GM20000 (cell line): ENCODE measurements around the gene CISD2.
A peak's percentile ranks its signal among the peaks of the same experiment; 100 is the strongest.

Source experiments
- DNase-seq: peaks from one replicate; pipeline ENCODE4 v3.0.0; 2012; ENCODE audit warnings: low spot score
- TF ChIP-seq, protein P1 (sequence below): IDR thresholded peaks from 2 replicates; pipeline ENCODE4 v1.5.1; 2012; ENCODE audit warnings: mild to moderate bottlenecking, control low read depth; ENCODE audit errors: extremely low read depth, missing control alignments

Gene CISD2

DNA sequence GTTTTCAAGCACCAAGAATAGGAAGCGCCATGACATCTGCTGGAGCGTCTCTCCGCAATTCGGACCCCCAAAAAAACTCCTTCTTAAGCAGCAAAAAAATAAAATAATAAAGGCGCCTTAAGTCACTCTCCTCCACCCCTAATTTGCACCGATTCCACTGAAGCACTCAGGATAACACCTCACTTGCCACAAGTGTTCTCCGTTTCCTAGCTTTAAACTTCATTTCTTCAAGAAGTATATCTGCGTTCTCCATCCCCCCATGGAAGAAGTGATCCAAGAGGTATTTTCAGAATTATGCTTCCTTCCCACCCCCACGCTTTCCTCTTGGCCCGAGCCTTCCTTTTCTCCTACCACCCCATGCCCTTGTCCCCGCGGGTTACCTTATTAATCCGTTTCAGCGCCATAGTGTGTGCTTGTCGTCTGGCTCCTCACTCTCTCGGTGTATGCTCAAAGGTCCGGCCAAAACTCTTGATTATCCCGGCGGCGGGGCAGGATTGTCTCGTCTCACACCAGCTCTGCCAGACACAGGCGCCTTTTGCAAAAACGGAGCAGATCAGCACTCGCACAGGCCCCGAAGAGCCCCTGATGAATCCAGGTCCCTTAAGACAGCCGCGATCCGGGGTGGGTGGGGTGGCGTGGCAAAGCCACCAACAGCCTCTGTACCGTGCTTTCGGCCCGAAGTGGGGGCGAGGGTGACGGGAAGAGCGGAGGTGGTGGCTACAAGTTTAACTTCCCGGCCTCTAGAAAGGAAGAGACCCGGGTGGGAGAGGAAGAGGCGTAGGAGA is 42.5 kb upstream of the CISD2 start:
- no peak for DNase-seq
- TF ChIP-seq, protein P1, sequence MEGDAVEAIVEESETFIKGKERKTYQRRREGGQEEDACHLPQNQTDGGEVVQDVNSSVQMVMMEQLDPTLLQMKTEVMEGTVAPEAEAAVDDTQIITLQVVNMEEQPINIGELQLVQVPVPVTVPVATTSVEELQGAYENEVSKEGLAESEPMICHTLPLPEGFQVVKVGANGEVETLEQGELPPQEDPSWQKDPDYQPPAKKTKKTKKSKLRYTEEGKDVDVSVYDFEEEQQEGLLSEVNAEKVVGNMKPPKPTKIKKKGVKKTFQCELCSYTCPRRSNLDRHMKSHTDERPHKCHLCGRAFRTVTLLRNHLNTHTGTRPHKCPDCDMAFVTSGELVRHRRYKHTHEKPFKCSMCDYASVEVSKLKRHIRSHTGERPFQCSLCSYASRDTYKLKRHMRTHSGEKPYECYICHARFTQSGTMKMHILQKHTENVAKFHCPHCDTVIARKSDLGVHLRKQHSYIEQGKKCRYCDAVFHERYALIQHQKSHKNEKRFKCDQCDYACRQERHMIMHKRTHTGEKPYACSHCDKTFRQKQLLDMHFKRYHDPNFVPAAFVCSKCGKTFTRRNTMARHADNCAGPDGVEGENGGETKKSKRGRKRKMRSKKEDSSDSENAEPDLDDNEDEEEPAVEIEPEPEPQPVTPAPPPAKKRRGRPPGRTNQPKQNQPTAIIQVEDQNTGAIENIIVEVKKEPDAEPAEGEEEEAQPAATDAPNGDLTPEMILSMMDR = no peak

DNA sequence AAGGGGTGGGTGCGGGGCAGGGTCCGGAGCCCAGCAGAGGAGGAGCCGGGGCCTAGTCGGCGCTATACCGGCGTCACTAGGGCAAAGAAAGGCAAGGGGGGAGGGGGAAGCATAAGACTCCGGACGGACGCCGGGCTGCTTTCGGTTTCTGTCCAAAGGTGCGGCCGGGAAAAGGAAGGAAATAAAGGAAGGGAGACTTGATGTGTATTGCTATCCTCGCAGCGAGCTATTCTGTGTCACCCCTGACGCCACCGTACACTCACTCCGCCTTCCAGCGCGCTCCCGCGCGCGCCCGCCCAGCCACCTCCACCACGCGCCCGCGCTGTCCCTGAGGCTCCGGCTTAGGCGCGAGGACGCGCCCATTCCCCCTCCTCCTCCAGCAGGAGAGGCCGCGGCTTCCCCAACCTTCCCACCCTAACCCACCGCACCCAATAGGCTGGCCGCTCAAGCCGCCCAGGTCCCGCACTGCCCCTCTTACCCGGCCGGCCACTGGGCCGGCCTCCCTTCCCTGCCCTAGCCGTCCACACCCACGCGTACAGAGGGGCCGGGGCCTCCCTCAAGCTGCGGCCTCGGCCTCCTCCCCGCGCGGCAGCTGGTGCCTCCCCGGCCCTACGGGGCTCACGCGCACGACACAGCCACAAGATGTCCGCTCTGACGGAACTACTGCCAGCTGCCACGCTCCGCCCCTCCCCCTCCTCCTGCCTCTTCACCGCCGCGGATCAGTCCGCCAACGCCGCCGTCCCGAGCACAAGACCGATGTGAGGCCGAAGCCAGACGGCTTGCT is 41.7 kb upstream of the CISD2 start, which contains the start of gene UBE2D3:
TSS of gene UBE2D3 (minus strand) at position 662 of the 784 bp plus-strand sequence. CDS start 1,043 bp downstream, outside the sequence.
- TF ChIP-seq, protein P1 = peak; percentile 5
- DNase-seq = peak; percentile 77

DNA sequence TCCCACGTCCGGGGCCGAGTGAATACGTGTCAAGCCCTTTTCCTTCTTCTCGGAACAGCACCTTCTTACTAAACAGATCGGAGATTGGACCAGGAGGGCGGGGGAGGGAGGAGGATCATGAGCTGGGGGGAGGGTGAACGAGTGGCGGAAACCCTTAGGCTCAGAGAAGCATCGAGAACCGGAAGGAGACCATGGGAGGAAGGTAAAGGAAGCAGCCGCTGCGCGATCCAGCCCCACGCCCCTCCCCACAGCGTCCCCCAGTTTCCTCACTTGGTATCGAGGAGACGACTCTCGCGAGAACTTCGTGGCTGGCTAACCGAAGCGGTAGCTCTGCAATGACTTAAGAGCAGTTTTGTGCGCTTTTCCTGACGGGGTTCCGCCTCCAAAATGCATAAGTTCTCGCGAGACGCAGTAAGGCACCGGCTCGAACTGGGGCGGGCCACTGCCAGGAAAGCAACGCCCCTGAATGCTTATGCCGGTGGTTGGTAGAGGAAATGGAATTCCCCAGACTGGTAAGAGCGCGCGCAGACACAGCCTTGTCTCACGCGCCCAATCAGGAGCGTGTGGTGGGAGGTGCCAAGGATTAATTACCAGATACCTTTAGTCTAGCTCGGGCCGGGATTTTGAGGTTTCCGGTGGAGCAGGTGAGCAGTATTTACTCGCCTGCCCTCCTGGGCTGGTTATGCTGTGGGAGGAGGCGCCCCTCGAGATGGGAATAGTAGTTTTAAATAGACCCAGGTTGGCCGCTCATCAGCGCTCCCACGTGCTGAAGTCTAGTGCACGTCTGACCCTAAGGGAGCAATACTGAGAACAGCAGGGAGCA is 40.9 kb upstream of the CISD2 start:
- TF ChIP-seq, protein P1 = no peak
- DNase-seq = peak; percentile 86

DNA sequence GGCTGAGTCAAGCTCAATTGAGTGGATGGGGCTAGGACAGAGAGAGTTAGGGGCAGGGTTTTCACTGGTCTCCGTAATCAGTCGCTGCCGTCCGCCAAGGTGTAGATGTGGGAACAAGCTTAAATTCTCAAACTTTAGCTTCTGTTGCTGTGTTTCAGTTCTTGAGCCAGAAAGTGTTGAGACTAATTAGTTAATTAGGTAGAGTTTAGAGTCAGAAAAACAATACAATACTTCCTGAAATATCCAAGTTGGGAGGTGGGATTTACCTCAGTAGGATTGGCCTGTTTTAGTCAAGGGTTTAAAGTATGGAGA is 40.3 kb upstream of the CISD2 start:
- TF ChIP-seq, protein P1 = no peak
- DNase-seq = no peak

DNA sequence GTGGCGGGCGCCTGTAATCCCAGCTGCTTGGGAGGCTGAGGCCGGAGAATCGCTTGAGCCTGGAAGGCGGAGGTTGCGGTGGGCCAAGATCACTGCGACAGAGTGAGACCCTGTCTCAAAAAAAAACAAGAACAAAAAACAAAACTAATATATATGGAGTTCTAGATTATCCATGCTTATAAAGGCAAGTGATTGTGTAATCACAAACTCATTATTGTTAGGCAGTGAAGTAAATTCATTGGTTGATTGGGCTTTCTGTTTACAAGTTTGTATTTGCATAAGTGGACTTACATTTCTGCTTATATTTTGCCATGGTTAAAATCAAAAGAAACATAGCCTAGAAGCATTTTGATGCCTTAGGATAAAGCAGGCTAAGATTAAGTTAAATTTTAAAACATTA is 39.0 kb upstream of the CISD2 start:
- TF ChIP-seq, protein P1 = no peak

DNA sequence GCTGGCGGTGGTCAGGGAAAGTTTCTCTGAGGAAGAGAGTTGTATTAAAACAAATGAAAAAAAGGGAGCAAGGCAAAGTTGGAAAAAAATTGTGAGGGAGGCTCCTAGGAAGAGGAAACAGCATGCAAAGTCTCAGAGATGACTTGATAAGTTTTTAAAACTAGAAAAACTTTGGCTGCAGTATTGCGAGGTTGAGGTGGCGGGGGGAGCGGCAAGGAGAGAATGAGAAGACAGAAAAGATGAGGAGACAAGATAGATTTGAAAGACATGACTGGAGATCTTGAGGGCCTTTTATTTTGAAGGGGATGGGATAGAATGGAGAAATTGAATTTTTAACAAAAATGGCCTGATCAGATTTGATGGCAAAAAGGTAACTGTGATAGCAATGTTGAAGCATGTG is 36.7 kb upstream of the CISD2 start:
- TF ChIP-seq, protein P1 = no peak
- no peak for DNase-seq

More for the DNA sequence above, 39.0 kb upstream of the CISD2 start:
- no peak for DNase-seq
